HG03025 (cell line): ENCODE results near the gene ASF1A.
A peak's percentile ranks its signal among the peaks of the same experiment; 100 is the strongest.

Source experiments
- ATAC-seq: cut with Tn5 transposase; IDR thresholded peaks from one replicate; pipeline ENCODE4 v1.9.1; 2021; ENCODE audit warnings: mild to moderate bottlenecking, moderate library complexity; ENCODE audit not compliant: unreplicated experiment, low FRiP score

Gene ASF1A

GRCh38 chr6:118912646-118913045 is 18.7 kb downstream of the ASF1A start:
- no peak for ATAC-seq

- ATAC-seq, result no peak
Observed at GRCh38 chr6:118913161-118913560, 19.2 kb downstream of the ASF1A start.

GRCh38 chr6:118914598-118914997 is 20.6 kb downstream of the ASF1A start:
- ATAC-seq, result no peak

- no peak for ATAC-seq
Observed at GRCh38 chr6:118917546-118918328, 23.8 kb downstream of the ASF1A start.

GRCh38 chr6:118918329-118918725 is 24.4 kb downstream of the ASF1A start:
- ATAC-seq, result no peak

- ATAC-seq, result no peak
Observed at GRCh38 chr6:118921084-118921483, 27.1 kb downstream of the ASF1A start.

GRCh38 chr6:118923035-118923434 is 29.1 kb downstream of the ASF1A start:
- ATAC-seq, result no peak

GRCh38 chr6:118930680-118931079 is 36.7 kb downstream of the ASF1A start:
- no peak for ATAC-seq

GRCh38 chr6:118931436-118931835 is 37.5 kb downstream of the ASF1A start:
- no peak for ATAC-seq

GRCh38 chr6:118932421-118932820 is 38.5 kb downstream of the ASF1A start:
- ATAC-seq, result no peak

GRCh38 chr6:118933855-118934460 is 40.0 kb downstream of the ASF1A start:
- peak; percentile 1 for ATAC-seq

GRCh38 chr6:118934461-118935330 is 40.7 kb downstream of the ASF1A start, which contains the start of gene MCM9:
Gene MCM9 (minus strand): TSS chr6:118935159. CDS start chr6:118931723, 3,436 bp downstream.
- peak; percentile 95 for ATAC-seq

GRCh38 chr6:118935331-118935668 is 41.3 kb downstream of the ASF1A start:
- no peak for ATAC-seq

- no peak for ATAC-seq
Observed at GRCh38 chr6:118935978-118936703, 42.2 kb downstream of the ASF1A start.

GRCh38 chr6:118939683-118940082 is 45.7 kb downstream of the ASF1A start:
- no peak for ATAC-seq

GRCh38 chr6:118940770-118941169 is 46.8 kb downstream of the ASF1A start:
- ATAC-seq, result no peak

GRCh38 chr6:118945217-118945616 is 51.3 kb downstream of the ASF1A start:
- no peak for ATAC-seq

- ATAC-seq, result no peak
Observed at GRCh38 chr6:118952683-118953082, 58.7 kb downstream of the ASF1A start.

GRCh38 chr6:118953391-118953790 is 59.4 kb downstream of the ASF1A start:
- ATAC-seq, result no peak
